Progenitor cell of endocrine pancreas (in vitro differentiated cells): Measurements from ENCODE around the gene CCDC181. TPM values are rescaled to one million over a fixed set of nuclear protein-coding genes. Genes with fewer than 3 reads are reported as not detected.

Experiments used
- DNase-seq: peaks from one replicate; pipeline ENCODE4 v3.0.0; 2021; ENCODE audit warnings: low spot score; ENCODE audit not compliant: unreplicated experiment
- H3K27ac Mint-ChIP-seq: 2 replicates; pipeline ENCODE4 v1.8.0; 2021; ENCODE audit warnings: mild to moderate bottlenecking, moderate library complexity, mixed read lengths
- H3K27me3 Mint-ChIP-seq: 2 replicates; pipeline ENCODE4 v1.8.0; 2021; ENCODE audit warnings: mixed read lengths
- H3K36me3 Mint-ChIP-seq: 2 replicates; pipeline ENCODE4 v1.8.0; 2022; ENCODE audit warnings: mixed read lengths; ENCODE audit not compliant: insufficient read depth
- H3K4me1 Mint-ChIP-seq: 2 replicates; pipeline ENCODE4 v1.8.0; 2021; ENCODE audit warnings: low read depth, mixed read lengths
- H3K4me3 Mint-ChIP-seq: 2 replicates; pipeline ENCODE4 v1.8.0; 2021; ENCODE audit warnings: low read depth, mild to moderate bottlenecking, moderate library complexity, mixed read lengths
- H3K9me3 Mint-ChIP-seq: 2 replicates; pipeline ENCODE4 v1.8.0; 2021; ENCODE audit warnings: low read depth, mixed read lengths
- total RNA-seq: library from RNA; stranded (reverse); gene quantifications from 2 replicates; pipeline ENCODE4 v1.2.1, GENCODE V29; 2021
- TF ChIP-seq, protein P1 (sequence below): fragments of 200-600 bp; sonication (generic); IDR thresholded peaks from one replicate; pipeline ENCODE4 v1.5.0; 2021; ENCODE audit warnings: antibody characterized with exemption, mild to moderate bottlenecking; ENCODE audit not compliant: unreplicated experiment

The CCDC181 gene
- total RNA-seq, 1 donor from 2014 or later, result 8.2 TPM

DNA sequence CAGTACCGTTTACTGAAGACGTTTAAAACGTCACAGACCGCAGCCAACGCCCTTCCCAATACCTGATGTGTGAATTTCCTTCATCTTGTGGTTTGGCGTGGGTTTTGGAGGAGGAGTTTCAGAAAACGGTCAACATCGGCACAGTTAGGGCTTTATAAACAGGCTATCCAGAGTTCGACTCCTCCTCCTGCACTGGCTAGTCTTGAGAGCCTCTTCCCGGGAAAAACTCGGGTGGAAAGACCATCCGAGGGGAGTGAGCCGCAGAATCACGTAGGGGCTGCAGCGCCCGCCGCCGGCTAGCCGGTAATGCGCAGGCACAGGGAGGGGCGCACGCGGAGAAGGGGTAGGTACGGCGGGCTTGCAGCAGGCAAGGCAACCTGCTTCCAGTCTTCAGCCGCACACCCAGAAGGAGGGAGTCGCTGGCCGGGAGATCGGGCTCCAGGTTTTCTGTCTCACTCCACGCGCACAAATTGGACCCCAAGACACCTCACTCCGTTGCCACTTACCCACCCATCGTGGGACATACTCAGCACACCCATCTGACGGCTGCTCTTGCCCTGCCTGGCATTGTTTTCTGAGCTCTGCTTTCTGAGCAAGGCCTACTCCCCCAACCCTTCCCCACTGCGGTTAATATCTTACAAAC is 33.0 kb upstream of the CCDC181 start:
- H3K27ac Mint-ChIP-seq, result no peak overlapping the region
- no peaks in the 10 kb centered on the region for H3K36me3 Mint-ChIP-seq
- H3K27me3 Mint-ChIP-seq, result no peaks in the 10 kb centered on the region
- H3K4me3 Mint-ChIP-seq, result peak overlapping the region; percentile 51
- DNase-seq, result no peak
- no peaks in the 10 kb centered on the region for H3K4me1 Mint-ChIP-seq
- TF ChIP-seq, protein P1, sequence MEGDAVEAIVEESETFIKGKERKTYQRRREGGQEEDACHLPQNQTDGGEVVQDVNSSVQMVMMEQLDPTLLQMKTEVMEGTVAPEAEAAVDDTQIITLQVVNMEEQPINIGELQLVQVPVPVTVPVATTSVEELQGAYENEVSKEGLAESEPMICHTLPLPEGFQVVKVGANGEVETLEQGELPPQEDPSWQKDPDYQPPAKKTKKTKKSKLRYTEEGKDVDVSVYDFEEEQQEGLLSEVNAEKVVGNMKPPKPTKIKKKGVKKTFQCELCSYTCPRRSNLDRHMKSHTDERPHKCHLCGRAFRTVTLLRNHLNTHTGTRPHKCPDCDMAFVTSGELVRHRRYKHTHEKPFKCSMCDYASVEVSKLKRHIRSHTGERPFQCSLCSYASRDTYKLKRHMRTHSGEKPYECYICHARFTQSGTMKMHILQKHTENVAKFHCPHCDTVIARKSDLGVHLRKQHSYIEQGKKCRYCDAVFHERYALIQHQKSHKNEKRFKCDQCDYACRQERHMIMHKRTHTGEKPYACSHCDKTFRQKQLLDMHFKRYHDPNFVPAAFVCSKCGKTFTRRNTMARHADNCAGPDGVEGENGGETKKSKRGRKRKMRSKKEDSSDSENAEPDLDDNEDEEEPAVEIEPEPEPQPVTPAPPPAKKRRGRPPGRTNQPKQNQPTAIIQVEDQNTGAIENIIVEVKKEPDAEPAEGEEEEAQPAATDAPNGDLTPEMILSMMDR, result no peak
- peaks cover 11% of the 10 kb centered on the region for H3K9me3 Mint-ChIP-seq

DNA sequence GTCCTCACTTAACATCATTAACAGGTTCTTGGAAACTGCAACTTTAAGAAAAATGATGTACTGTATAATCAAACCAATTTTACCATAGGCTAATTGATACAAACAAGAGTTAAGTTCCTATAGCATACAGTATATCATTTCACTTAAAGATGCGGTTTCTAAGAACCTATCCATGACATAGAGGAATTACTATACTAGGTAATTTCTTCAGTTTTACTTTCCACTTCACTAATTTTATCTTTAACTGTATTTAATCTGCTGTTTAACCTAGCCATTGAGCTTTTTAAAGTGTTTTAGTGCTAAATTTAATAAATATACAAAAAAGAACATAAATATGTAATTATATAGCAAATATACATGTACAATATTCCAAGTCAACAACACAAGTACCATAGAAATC is 30.2 kb upstream of the CCDC181 start:
- H3K4me1 Mint-ChIP-seq, result no peaks in the 10 kb centered on the region
- H3K27ac Mint-ChIP-seq, result no peak overlapping the region
- no peak for DNase-seq
- no peaks in the 10 kb centered on the region for H3K27me3 Mint-ChIP-seq
- no peak overlapping the region for H3K4me3 Mint-ChIP-seq
- TF ChIP-seq, protein P1, result no peak
- H3K36me3 Mint-ChIP-seq, result no peaks in the 10 kb centered on the region
- peaks cover 11% of the 10 kb centered on the region for H3K9me3 Mint-ChIP-seq

DNA sequence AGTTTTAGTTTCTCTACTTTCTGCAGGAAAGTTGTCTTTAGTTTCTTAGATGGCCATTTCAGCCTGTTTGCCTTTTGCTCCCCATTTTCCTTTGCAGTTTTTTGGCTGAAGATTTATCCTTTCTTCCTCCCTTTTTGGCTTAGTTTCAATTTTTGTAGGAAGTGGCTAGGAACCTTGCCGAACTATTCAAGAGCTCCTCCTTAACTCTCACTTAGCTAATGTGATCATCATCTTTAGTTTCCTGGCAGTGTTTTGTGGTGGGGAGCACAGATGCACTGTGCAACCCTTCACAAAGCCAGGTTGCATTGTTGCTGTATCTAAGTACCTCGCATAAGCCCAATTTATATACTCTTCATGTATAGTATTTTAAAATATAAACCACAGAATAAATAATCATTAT is 28.8 kb upstream of the CCDC181 start:
- no peak for DNase-seq
- H3K27me3 Mint-ChIP-seq, result no peaks in the 10 kb centered on the region
- no peaks in the 10 kb centered on the region for H3K36me3 Mint-ChIP-seq
- peaks cover 11% of the 10 kb centered on the region for H3K9me3 Mint-ChIP-seq
- no peak overlapping the region for H3K27ac Mint-ChIP-seq
- H3K4me3 Mint-ChIP-seq, result no peak overlapping the region
- no peaks in the 10 kb centered on the region for H3K4me1 Mint-ChIP-seq
- TF ChIP-seq, protein P1, result no peak

DNA sequence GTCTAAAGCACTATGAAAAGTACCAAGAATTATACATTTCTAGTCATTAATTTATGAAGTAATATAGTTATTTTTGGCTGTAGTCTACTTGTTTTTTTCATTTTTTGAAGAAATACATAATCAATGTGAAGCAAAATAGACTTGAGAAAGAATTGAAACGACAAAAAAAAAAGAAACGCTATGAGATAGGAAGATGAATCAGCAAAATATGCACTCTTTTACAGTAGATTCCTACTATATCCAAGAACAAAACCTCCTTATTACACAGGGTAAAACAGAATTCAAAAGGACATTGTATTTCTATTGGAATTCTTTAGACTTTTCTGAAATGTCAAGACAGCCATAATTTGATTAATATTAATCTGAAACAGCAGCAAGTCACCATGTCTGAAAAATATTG is 25.6 kb upstream of the CCDC181 start:
- Mint-ChIP-seq H3K36me3 (no peaks in the 10 kb centered on the region), H3K4me1 (no peaks in the 10 kb centered on the region), H3K9me3 (peaks cover 11% of the 10 kb centered on the region), H3K27me3 (no peaks in the 10 kb centered on the region), H3K4me3 (no peak overlapping the region), H3K27ac (no peak overlapping the region)
- TF ChIP-seq, protein P1, result no peak
- DNase-seq, result no peak

DNA sequence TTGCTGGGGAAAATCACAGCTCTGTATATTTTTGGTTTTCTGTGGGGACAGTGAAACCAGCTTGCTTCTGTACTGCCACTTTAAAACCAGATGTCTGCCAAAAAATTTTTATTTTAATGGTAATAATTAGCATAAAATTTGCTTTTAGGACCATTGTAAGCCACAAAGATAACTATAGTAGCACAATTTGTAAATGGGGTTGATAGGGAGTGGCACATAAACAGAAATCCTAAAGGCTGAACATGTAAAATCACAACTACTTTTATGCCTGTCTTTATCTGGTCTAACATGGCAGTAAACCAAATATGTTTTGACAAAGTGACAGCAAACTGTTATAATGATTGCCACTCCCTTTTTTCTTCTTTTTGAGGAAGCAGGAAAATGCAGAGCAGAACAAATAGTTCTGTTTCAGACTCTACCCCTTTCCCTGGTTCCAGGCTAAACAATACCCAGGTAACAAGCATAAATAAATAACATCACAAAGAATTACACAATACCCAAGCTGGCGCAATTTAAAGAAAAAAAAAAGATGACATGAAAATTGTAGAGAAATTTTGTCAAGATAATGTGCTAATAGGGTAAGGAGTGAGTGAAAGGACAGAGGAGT is 24.0 kb upstream of the CCDC181 start:
- no peaks in the 10 kb centered on the region for H3K9me3 Mint-ChIP-seq
- no peak overlapping the region for H3K4me3 Mint-ChIP-seq
- DNase-seq, result no peak
- no peaks in the 10 kb centered on the region for H3K27me3 Mint-ChIP-seq
- no peaks in the 10 kb centered on the region for H3K36me3 Mint-ChIP-seq
- H3K4me1 Mint-ChIP-seq, result no peaks in the 10 kb centered on the region
- H3K27ac Mint-ChIP-seq, result no peak overlapping the region
- TF ChIP-seq, protein P1, result no peak
